Measurements from ENCODE around the gene APBB1. TPM values are rescaled to one million over a fixed set of nuclear protein-coding genes. Genes with fewer than 3 reads are reported as not detected.
A peak's percentile ranks its signal among the peaks of the same experiment; 100 is the strongest.

Gene APBB1
- total and polyA plus RNA-seq, 10 of the 15 experiments (the other 5 are each of a cell fraction or from before 2014, with no cell fraction given) = 0.31 to 10.6 (median 5.4) TPM

- TF ChIP-seq, protein P1, sequence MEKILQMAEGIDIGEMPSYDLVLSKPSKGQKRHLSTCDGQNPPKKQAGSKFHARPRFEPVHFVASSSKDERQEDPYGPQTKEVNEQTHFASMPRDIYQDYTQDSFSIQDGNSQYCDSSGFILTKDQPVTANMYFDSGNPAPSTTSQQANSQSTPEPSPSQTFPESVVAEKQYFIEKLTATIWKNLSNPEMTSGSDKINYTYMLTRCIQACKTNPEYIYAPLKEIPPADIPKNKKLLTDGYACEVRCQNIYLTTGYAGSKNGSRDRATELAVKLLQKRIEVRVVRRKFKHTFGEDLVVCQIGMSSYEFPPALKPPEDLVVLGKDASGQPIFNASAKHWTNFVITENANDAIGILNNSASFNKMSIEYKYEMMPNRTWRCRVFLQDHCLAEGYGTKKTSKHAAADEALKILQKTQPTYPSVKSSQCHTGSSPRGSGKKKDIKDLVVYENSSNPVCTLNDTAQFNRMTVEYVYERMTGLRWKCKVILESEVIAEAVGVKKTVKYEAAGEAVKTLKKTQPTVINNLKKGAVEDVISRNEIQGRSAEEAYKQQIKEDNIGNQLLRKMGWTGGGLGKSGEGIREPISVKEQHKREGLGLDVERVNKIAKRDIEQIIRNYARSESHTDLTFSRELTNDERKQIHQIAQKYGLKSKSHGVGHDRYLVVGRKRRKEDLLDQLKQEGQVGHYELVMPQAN (conservative IDR thresholded peaks at IDR 0.05) = peak; percentile 60
- TF ChIP-seq SIN3A (IDR thresholded peaks at IDR 0.05; ENCODE audit: low read depth, low read length) (0 out of 2 replicates have a peak, but pooled peaks have one; percentile 78), YBX1 (IDR thresholded peaks at IDR 0.05) (no peak), SIX5 (IDR thresholded peaks at IDR 0.05; ENCODE audit: low read depth, low read length, severe bottlenecking) (no peak), MTA2 (IDR thresholded peaks at IDR 0.05; ENCODE audit: low read depth) (peak; percentile 49; the same call in 1 of the 2 replicates), POLR2A (IDR thresholded peaks at IDR 0.05; ENCODE audit: low read depth, low read length) (peak; percentile 88), SPI1 (IDR thresholded peaks at IDR 0.05; ENCODE audit: borderline replicate concordance, insufficient read depth, low read depth, low read length) (no peak; the same call in 1 of the 2 replicates), HDAC6 (IDR thresholded peaks at IDR 0.05; ENCODE audit: unreplicated experiment) (no peak), TCF12 (IDR thresholded peaks at IDR 0.05; ENCODE audit: low read depth, low read length) (peak; percentile 66), HDAC2 (IDR thresholded peaks at IDR 0.05) (no peak), NFXL1 (IDR thresholded peaks at IDR 0.05; ENCODE audit: borderline replicate concordance) (no peak), EED (IDR thresholded peaks at IDR 0.05; ENCODE audit: low read depth) (no peak), IKZF2 (IDR thresholded peaks at IDR 0.05) (peak; percentile 84 to 88), TARDBP (IDR thresholded peaks at IDR 0.05; ENCODE audit: borderline replicate concordance) (peak; percentile 6; the same call in 1 of the 2 replicates), SMARCA5 (IDR thresholded peaks at IDR 0.05) (0 out of 2 replicates have a peak, but pooled peaks have one; percentile 20), SP1 (IDR thresholded peaks at IDR 0.05; ENCODE audit: low read depth, low read length) (no peak), PRDM15 (CRISPR knock-in tag; IDR thresholded peaks at IDR 0.05) (no peak), CBFB (IDR thresholded peaks at IDR 0.05; ENCODE audit: low read depth) (peak; percentile 83), ASH2L (IDR thresholded peaks at IDR 0.05; ENCODE audit: borderline replicate concordance, low read depth) (0 out of 2 replicates have a peak, but pooled peaks have one; percentile 11), CTCF (IDR thresholded peaks at IDR 0.05 in 2 of 3, conservative IDR thresholded peaks at IDR 0.05 in 1 of 3; ENCODE audit: control insufficient read depth in 2 of 3, extremely low read depth in 1 of 3, insufficient read depth in 1 of 3, low read depth in 3 of 3, low read length in 3 of 3) (no peak), BRCA1 (IDR thresholded peaks at IDR 0.05; ENCODE audit: low read depth, low read length) (no peak), SMAD1 (IDR thresholded peaks at IDR 0.05; ENCODE audit: low read depth, partially characterized antibody) (no peak)
- TF ChIP-seq, protein P2, sequence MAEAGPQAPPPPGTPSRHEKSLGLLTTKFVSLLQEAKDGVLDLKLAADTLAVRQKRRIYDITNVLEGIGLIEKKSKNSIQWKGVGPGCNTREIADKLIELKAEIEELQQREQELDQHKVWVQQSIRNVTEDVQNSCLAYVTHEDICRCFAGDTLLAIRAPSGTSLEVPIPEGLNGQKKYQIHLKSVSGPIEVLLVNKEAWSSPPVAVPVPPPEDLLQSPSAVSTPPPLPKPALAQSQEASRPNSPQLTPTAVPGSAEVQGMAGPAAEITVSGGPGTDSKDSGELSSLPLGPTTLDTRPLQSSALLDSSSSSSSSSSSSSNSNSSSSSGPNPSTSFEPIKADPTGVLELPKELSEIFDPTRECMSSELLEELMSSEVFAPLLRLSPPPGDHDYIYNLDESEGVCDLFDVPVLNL (IDR thresholded peaks at IDR 0.05; ENCODE audit: low read depth, low read length) = 0 out of 2 replicates have a peak, but pooled peaks have one; percentile 17
Observed at GRCh38 chr11:6389905-6390717, 28.8 kb downstream of the APBB1 start, which contains the start of gene SMPD1 (continued).

Measured in GM12878 (cell line).